ENCODE results near the gene GPC5.

DNA sequence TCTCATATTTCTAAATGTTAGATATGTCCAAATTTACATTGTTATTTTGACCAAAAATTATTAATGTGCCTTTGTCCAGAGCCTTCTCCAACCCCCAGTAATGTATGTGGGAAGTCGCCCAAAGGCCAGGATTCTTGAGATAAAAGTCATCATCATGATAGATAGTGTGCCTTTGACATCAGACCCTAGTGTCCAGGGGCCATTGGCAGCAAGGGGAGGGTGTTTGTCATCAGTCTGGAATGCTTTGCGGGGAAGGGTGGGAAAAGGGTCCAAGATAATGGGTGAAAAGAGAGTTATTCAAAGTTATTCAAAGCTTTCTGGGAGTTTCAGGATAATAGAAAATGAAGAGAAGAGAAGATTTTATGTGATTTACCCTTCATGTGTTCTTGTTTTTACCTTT, 918.6 kb downstream of the GPC5 start:
- TF ChIP-seq MXI1 (IDR thresholded peaks at IDR 0.05; ENCODE audit: borderline replicate concordance, low read depth, low read length) (no peak), BRCA1 (CRISPR knock-in tag; IDR thresholded peaks at IDR 0.05) (no peak), HMG20B (CRISPR knock-in tag; conservative IDR thresholded peaks at IDR 0.05) (no peak)
- TF ChIP-seq, protein P1, sequence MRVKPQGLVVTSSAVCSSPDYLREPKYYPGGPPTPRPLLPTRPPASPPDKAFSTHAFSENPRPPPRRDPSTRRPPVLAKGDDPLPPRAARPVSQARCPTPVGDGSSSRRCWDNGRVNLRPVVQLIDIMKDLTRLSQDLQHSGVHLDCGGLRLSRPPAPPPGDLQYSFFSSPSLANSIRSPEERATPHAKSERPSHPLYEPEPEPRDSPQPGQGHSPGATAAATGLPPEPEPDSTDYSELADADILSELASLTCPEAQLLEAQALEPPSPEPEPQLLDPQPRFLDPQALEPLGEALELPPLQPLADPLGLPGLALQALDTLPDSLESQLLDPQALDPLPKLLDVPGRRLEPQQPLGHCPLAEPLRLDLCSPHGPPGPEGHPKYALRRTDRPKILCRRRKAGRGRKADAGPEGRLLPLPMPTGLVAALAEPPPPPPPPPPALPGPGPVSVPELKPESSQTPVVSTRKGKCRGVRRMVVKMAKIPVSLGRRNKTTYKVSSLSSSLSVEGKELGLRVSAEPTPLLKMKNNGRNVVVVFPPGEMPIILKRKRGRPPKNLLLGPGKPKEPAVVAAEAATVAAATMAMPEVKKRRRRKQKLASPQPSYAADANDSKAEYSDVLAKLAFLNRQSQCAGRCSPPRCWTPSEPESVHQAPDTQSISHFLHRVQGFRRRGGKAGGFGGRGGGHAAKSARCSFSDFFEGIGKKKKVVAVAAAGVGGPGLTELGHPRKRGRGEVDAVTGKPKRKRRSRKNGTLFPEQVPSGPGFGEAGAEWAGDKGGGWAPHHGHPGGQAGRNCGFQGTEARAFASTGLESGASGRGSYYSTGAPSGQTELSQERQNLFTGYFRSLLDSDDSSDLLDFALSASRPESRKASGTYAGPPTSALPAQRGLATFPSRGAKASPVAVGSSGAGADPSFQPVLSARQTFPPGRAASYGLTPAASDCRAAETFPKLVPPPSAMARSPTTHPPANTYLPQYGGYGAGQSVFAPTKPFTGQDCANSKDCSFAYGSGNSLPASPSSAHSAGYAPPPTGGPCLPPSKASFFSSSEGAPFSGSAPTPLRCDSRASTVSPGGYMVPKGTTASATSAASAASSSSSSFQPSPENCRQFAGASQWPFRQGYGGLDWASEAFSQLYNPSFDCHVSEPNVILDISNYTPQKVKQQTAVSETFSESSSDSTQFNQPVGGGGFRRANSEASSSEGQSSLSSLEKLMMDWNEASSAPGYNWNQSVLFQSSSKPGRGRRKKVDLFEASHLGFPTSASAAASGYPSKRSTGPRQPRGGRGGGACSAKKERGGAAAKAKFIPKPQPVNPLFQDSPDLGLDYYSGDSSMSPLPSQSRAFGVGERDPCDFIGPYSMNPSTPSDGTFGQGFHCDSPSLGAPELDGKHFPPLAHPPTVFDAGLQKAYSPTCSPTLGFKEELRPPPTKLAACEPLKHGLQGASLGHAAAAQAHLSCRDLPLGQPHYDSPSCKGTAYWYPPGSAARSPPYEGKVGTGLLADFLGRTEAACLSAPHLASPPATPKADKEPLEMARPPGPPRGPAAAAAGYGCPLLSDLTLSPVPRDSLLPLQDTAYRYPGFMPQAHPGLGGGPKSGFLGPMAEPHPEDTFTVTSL (CRISPR knock-in tag; IDR thresholded peaks at IDR 0.05; ENCODE audit: borderline replicate concordance): no peak

Data from HepG2 (cell line).